SH-SY5Y (cell line): ENCODE measurements around the gene PDE4C.

Experiments
- GATA2 ChIP-seq: IDR thresholded peaks from 2 replicates; pipeline ENCODE4 v1.6.1; 2011; ENCODE audit warnings: mild to moderate bottlenecking, low read depth, low read length
- GATA3 ChIP-seq: IDR thresholded peaks from 2 replicates; pipeline ENCODE4 v1.6.1; 2011; ENCODE audit warnings: low read depth, mild to moderate bottlenecking, low read length, moderate library complexity

- TF ChIP-seq GATA2 = no peak
- TF ChIP-seq GATA3 = no peak
These were observed 31.5 kb upstream of the PDE4C start for GRCh38 chr19:18257503-18258470.
